GM12801 (cell line): Measurements from ENCODE around the gene LIPA.

ENCODE experiments used
- TF ChIP-seq, protein P1 (sequence below): IDR thresholded peaks from one replicate; pipeline ENCODE4 v1.5.1; 2011; ENCODE audit warnings: control low read depth; ENCODE audit not compliant: insufficient read length; ENCODE audit errors: extremely low read depth

LIPA gene

DNA sequence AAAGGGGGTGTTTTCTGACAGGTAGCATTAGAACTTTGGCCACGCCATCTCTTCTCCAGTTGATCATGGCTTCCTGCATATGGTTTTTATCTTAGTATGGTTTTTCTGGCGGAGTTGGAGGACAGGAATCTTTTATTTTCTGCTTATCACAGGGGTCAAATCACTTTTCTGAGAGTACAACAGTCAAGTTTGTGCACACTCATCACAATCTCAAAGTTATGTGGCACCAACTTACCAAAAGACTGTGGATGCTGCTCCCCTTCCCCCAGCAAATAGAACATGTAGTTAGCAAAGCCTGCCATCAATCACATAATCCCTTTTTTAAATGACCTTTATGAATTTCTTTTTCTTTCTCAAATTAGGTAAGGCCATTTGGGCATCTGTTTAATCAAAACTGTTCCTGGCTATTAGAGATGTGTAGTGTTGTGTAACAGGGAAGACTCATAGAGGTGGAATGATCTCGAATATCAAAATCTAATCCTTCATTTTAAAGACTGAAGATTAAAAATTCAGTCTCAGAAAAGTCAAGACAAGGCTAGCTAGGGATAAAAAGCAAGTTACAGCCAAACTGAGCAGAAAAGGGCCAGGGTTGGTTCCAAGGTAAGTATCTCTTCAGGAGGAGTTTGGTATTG is 40.7 kb downstream of the LIPA start:
- TF ChIP-seq, protein P1, sequence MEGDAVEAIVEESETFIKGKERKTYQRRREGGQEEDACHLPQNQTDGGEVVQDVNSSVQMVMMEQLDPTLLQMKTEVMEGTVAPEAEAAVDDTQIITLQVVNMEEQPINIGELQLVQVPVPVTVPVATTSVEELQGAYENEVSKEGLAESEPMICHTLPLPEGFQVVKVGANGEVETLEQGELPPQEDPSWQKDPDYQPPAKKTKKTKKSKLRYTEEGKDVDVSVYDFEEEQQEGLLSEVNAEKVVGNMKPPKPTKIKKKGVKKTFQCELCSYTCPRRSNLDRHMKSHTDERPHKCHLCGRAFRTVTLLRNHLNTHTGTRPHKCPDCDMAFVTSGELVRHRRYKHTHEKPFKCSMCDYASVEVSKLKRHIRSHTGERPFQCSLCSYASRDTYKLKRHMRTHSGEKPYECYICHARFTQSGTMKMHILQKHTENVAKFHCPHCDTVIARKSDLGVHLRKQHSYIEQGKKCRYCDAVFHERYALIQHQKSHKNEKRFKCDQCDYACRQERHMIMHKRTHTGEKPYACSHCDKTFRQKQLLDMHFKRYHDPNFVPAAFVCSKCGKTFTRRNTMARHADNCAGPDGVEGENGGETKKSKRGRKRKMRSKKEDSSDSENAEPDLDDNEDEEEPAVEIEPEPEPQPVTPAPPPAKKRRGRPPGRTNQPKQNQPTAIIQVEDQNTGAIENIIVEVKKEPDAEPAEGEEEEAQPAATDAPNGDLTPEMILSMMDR: no peak

GRCh38 chr10:89209718-89210117 is 41.9 kb downstream of the LIPA start:
- TF ChIP-seq, protein P1: no peak

GRCh38 chr10:89207801-89208551 is 43.6 kb downstream of the LIPA start:
- TF ChIP-seq, protein P1: no peak

GRCh38 chr10:89207181-89207800 is 44.3 kb downstream of the LIPA start, which contains the start of gene CH25H:
TSS of gene CH25H (minus strand) at chr10:89207317. CDS start at chr10:89207292, 25 bp downstream.
- TF ChIP-seq, protein P1: no peak

- TF ChIP-seq, protein P1: no peak
Observed at GRCh38 chr10:89206402-89207180, 45.0 kb downstream of the LIPA start.

DNA sequence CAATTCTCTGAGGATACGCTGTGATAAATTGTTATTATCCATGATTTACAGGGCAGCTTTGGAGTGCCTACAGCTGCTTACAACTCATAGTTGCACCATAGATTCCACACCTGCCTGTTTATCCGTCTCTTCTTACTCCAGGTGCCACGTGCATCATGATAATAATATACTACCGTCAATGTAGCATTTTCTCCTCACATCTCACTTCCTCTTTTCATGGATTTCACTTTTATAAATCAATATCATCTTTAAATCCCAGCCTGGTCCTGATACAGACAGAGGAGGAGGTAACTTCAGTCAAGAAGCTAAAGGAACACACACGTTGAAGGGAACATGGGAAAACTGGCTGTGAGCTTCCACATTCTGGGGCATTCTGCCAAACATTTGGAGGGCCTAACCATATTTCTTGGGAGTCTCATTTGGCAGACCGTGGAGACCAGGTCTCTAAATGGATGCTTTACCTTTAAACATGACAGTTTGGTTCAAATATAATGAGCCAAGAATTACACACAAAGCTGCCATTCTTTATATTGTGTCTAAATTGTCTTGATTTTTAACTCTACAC is 46.9 kb downstream of the LIPA start:
- TF ChIP-seq, protein P1: no peak

GRCh38 chr10:89203237-89203636 is 48.3 kb downstream of the LIPA start:
- TF ChIP-seq, protein P1: no peak
